Heart left ventricle (tissue), 13 donors: ENCODE results near the gene SF3B4.

Experiments used
- POLR2A ChIP-seq, 2 donors: fragments of 450-650 bp; IDR thresholded peaks; one replicate each; pipeline ENCODE4 v1.6.1; 2017; ENCODE audit warnings: antibody characterized with exemption in 2 of 2, mild to moderate bottlenecking in 2 of 2, moderate library complexity in 2 of 2
- TF ChIP-seq, protein P1 (sequence below), 12 donors: fragments of 200-600 bp; sonication (generic) in 4 of 12; IDR thresholded peaks; one replicate each; pipeline versions ENCODE4 v1.5.0 to v1.8.0; 2018 to 2022; ENCODE audit warnings: antibody characterized with exemption in 12 of 12, mild to moderate bottlenecking in 5 of 12
- donor health status: ischemic (EF 13 %, LVEDD 7.1; RV severe dilation, severe dysfunction).
- donor health status: DM: no; HTN: yes; CAD: no.
- donor health status: DM: no; HTN: no; CAD: no.
- donor health status: ischemic (EF 25% LVEDD 6.9; RV normal size, moderate dysfunction).
- donor health status: ischemic (EF 25% LVEDD 5.7; RV mildly dilated, moderate dysfunction).
- donor health status: ischemic (EF 35%, LVEDD 5.7; RV mildly dilated, moderate dysfunction).
- donor health status: nonischemic (EF 11% LVEDD 7.7; RV severe dilation, severe dysfunction).
- donor health status: DM: yes; HTN: yes; CAD: no.
- donor health status: PGD.
- donor health status: ischemic (EF 29% LVEDD 5.4; RV normal size, mild dysfunction).
- donor health status: nonischemic (EF 23%, LVEDD 6.1; RV moderate dilation, normal function).

- TF ChIP-seq, protein P1, sequence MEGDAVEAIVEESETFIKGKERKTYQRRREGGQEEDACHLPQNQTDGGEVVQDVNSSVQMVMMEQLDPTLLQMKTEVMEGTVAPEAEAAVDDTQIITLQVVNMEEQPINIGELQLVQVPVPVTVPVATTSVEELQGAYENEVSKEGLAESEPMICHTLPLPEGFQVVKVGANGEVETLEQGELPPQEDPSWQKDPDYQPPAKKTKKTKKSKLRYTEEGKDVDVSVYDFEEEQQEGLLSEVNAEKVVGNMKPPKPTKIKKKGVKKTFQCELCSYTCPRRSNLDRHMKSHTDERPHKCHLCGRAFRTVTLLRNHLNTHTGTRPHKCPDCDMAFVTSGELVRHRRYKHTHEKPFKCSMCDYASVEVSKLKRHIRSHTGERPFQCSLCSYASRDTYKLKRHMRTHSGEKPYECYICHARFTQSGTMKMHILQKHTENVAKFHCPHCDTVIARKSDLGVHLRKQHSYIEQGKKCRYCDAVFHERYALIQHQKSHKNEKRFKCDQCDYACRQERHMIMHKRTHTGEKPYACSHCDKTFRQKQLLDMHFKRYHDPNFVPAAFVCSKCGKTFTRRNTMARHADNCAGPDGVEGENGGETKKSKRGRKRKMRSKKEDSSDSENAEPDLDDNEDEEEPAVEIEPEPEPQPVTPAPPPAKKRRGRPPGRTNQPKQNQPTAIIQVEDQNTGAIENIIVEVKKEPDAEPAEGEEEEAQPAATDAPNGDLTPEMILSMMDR (IDR thresholded peaks at IDR 0.05), result no peak
- TF ChIP-seq POLR2A (IDR thresholded peaks at IDR 0.05), result no peak
These were observed 9.9 kb downstream of the SF3B4 start, which contains the start of gene SV2A for GRCh38 chr1:149917571-149918144.
